Raji (cell line): ENCODE results near the gene FRAT1.

Source experiments
- POLR2A ChIP-seq: IDR thresholded peaks from 2 replicates; pipeline ENCODE4 v1.6.1; 2011; ENCODE audit warnings: low read depth, low read length, control low read depth; ENCODE audit not compliant: insufficient read depth

The FRAT1 gene, protein sequence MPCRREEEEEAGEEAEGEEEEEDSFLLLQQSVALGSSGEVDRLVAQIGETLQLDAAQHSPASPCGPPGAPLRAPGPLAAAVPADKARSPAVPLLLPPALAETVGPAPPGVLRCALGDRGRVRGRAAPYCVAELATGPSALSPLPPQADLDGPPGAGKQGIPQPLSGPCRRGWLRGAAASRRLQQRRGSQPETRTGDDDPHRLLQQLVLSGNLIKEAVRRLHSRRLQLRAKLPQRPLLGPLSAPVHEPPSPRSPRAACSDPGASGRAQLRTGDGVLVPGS

DNA sequence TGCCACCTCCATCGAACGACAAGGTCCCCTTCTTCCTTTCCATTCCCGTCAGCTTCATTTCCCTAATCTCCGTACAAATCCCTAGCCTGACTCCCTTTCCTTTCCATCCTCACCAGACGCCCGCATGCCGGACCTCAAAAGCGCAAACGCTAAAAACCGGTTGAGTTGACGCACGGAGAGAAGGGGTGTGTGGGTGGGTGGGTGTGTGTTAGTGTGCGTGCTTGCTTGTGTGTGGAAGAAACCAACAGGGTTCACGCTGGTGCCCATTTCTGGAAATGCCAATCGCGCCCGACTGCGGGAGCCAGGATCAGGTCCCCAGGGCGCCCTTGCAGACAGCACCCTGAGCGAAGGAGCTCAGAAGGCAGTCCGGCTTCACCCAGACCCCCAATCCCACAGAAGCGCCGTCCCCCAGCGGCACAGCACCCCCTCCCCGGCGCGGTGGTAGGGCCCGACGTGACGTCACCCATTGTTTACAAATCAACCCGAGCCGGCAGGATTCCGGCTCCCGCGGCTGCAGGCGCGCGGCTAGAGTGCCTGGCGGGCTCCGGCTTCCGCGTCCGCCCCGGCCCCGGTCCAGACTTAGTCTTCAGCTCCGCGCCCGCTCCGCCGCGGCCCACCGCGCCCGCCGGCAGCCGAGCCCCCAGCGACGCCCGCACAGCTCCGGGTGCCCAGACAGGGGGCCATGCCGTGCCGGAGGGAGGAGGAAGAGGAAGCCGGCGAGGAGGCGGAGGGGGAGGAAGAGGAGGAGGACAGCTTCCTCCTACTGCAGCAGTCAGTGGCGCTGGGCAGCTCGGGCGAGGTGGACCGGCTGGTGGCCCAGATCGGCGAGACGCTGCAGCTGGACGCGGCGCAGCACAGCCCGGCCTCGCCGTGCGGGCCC lies at the start of gene FRAT1:
TSS of gene FRAT1 (plus strand) at position 500 of the 880 bp plus-strand sequence. CDS start at position 683, 183 bp downstream.
- TF ChIP-seq POLR2A: peak; percentile 57

GRCh38 chr10:97270523-97271154 lies 48.4 kb upstream of the FRAT1 start:
- no peak for TF ChIP-seq POLR2A

GRCh38 chr10:97273700-97274099 lies 45.4 kb upstream of the FRAT1 start:
- no peak for TF ChIP-seq POLR2A

DNA sequence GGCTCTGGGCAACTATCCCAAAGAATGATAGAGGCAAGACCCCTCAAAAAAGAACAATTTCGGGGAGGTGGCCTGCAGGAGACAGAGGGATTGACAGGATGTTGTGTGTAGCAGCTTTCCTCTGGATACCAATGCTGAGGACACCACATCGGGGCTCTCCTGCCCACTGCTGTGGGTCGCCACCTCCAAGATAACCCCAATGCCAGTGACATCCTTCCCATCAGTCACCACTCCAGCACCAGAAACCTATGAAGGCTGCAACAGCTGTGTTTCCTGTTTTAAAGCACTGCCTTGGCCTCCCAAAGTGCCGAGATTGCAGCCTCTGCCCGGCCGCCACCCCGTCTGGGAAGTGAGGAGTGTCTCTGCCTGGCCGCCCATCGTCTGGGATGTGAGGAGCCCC lies 44.2 kb upstream of the FRAT1 start:
- no peak for TF ChIP-seq POLR2A

DNA sequence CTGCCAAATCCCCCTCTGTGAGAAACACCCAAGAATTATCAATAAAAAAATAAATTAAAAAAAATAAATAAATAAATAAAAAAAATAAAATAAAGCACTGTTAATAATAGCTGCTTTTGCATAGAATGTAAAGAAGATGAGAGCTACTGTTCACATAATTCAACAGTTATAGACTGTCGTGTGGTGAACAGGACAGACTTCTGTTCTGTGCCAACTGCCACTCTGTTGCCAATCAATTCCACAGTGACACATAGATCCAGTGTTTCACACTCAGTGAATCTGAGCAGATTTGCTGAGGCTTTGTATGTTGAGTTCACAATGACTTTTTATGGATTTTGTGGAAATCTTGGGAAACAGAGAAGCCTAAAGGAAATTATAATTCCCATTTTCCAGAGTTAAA lies 41.5 kb upstream of the FRAT1 start:
- no peak for TF ChIP-seq POLR2A

- TF ChIP-seq POLR2A: no peak
Measured at GRCh38 chr10:97278491-97278989, 40.5 kb upstream of the FRAT1 start.

DNA sequence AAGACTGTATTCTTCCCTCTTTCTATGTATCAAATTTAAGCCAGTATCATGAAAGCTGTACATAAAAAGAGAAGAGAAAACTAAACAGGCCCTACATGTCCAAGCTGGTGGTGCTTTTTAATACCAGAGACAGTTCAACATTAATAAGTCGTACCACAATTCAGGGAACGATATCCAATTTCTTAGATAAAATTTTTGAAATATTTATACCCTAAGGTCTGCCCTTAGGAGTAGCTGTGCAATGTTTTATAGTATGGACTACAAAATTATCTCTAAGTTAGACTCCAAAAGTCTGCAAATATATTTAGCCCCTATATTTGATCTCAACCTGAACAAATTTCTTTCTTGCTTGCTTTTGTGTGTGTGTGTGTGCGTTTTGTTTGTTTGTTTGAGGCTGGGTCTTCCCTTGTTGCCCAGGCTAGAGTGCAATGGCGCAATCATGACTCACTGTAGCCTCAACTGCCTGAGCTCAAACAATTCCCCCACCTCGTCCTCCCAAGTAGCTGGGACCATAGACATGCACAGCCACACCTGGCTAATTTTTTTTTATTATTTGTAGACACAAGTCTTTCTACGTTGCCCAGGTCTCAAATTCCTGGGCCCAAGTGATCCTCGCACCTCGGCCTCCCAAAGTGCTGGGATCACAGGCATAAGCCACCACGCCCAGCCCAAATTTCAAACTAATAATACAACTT lies 39.8 kb upstream of the FRAT1 start:
- TF ChIP-seq POLR2A: no peak

DNA sequence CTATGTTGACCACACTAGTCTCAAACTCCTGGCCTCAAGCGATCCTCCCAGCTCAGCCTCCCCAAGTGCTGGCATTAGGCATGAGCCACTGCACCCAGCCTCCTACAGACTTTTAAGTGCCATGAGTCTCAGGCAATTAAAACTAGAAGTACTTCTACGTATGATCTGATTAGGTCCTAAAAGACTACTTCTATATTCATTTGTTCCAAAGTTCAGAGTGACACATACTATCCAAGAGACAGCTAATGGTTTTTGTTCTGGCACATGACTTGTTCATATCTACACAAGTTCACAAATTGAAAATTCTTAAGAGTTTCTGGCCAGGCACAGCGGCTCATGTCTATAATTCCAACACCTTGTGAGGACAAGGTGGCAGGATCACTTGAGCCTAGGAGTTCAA lies 38.3 kb upstream of the FRAT1 start:
- no peak for TF ChIP-seq POLR2A

- no peak for TF ChIP-seq POLR2A
Measured at GRCh38 chr10:97291357-97292096, 27.5 kb upstream of the FRAT1 start.

- TF ChIP-seq POLR2A: peak; percentile 86
Measured at GRCh38 chr10:97292097-97292861, 26.8 kb upstream of the FRAT1 start, which contains the start of gene ARHGAP19. Gene ARHGAP19 (minus strand): TSS chr10:97292637. CDS start chr10:97292627, 10 bp downstream.

- TF ChIP-seq POLR2A: no peak
Measured at GRCh38 chr10:97292862-97293198, 26.2 kb upstream of the FRAT1 start.

- no peak for TF ChIP-seq POLR2A
Measured at GRCh38 chr10:97297556-97298222, 21.4 kb upstream of the FRAT1 start.

- TF ChIP-seq POLR2A: no peak
Measured at GRCh38 chr10:97298223-97298571, 20.9 kb upstream of the FRAT1 start.
